ENCODE data around the gene GRK3.

Gene GRK3

DNA sequence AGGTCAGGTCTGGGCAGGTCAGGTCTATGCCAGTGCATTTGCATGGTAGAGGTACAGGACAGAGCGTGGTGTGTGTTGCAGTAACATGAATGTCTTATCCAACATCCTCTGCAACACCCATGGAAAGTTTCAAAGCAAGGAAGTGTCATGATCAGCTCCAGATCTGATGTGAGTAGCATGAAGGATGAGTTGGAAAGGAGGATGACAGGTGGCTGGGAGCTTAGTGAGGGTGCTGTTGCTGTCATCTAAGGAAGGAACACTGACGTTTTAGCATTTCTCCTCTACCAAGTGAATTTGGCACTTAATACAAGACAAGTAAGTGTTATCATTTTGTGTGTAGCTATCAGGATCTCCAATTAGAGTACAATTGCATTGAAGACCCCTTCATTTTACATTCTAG is 65.1 kb downstream of the GRK3 start:
- DNase-seq, result no peak

DNA sequence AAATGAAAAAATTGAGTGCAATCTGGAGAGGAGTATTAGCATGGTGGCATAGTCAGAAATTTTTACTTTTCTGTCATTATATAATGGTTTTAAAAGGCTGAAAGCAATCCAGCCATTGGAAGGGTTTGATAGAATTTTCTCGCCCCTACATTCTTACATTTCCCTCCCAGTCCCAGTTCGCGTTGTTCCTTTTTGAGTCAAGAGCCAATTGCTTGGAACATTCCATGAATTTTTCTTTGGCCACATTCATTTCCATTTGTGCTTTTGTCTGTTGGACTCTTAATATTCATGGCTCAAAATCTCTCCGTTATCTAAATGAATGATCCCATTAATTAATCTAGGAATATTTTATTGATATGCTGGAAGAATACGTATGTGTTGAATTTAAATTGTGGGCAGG is 66.0 kb downstream of the GRK3 start:
- no peak for DNase-seq

DNA sequence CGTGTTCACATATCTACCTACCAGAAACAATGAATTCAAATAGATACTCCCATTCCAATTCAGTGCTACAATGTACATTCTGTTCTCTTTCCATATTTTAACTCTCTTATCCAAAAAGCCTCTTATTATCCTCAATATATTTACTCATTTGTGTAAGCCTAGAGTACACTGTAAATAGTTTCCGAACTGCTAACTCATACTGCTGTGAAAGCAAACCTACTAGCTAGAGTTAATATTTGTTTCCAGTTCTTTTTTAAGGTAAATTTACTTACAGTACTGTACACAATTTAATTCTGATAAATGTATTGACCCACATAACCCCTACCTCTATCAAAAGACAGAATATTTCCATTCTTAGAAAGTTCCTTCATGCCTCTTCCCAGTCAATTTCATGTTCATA is 71.8 kb downstream of the GRK3 start:
- no peak for DNase-seq

DNA sequence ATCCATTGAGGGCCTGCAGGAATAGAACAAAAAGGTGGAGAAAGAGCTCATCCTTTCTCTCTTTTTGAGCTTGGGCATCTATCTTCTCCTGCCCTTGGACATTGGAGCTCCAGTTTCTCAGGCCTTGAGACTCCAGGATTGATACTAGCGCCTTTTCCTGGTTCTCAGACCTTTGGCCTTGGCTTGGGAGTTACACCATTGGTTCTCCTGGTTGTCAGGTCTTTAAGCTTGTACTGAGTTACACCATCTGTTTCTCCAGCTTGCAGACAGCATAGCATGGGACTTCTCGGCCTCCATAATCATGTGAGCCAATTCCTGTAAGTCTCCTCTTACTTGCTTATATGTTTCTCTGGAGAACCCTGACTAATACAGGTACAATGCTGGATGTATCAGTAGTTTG is 72.6 kb downstream of the GRK3 start:
- DNase-seq, result no peak

DNA sequence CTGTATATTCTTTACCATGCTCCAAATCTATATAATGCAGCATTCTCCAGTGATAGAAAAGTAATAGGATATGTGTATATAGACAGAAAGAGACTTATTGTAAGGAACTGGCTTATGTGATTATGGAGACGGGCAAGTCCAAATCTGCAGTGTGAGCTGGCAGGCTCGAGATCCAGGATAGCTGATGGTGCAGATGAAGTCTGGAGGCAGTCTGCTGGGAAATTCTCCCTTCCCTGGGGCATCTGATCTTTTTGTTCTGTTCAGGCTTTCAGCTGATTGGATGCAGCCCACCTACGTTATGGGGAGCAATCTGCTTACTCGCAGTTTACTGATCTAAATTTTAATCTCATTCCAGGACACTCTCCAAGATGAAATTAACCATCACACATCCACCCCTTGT is 73.2 kb downstream of the GRK3 start:
- no peak for DNase-seq

DNA sequence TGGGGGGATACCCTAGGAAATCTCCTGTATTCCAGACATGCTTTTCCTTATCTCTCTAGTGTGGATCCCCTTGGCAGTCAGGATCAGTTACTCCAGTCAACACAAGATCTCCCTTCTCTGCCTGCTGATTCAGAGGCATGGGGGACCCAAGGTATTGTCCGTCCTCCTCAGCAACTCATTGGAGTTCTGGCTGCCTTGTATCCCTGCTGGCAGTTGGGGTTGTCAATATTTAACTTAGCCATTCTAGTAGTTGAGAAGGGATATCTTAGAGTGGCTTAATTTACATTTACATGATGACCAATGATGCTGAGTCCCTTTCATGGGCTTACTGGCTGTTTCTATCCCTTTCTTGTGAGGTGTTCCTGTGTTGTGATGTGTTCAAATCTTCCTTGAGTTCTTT is 74.2 kb downstream of the GRK3 start:
- DNase-seq, result no peak

DNA sequence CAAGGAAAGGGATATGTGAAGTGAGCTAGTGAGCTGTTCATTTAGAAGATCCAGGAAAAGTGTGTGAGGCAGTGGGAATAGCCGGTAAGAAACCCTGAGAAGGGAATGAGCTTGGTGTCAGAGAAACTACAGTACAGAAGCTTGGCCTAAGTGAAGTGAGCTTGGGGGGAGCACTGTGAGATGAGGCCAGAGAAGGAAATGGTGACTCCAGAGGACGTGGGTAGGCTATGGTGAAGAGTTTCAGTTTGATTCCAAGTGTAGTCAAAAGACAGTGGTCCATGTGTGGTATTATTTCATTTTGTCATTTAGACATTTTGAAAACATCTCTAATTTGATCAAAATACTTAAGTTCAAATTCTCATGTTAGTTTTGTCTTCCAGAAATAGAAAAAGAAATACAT is 77.2 kb downstream of the GRK3 start:
- DNase-seq, result no peak

DNA sequence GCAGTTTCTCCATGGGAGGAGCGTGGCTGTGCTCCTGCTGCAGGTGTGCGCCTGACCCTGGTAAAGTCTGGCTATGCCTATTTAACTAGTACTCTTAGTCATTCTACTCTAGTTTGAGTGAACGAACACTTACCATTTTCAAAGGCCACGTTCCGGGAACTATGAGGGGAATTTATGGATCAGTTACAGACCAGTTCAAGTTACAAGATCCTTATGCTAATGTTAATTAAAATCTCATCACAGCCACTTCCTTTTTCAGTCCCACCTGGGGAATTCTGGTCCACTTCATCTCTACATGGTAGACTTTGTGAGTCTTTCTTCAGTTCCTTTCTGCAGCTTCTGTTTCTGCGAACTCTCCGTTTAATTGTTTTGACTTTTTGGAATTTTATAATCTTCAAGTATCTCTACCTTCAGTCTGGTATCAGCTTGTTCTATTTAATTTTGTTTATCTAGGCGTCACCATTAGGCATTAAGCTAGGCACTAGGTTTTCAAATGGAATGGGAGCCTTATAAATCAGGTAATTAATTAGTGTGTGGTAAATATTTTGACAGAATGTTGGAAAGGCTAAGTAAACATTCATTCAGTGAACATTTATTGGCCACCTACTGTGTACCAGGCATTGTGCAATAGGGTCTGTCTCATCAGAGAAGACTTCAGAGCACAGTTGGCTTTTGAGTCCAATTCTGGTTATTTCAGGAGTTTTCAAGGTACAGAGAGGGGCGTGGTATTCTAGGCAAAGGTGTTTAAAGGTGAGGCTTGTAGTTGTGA is 78.9 kb downstream of the GRK3 start:
- no peak for DNase-seq

DNA sequence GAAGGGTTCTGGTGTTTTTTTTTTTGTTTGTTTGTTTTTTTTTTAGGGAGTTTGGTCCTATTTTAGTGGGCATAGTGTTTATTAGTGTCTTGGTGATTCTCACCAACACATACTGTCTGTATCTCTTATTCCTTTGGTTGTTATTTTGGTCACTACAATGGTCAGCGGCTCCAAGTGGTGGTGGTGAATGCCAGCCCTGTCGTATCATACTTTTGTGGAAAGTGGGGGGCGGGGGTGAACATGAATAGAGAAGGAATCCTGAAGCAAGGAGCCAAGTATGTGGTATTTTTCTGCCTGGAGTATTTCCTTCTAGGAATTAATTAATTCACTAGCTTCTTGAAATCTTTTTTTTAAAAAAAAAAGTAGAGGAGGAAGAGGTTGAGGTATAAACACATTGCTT is 79.6 kb downstream of the GRK3 start:
- no peak for DNase-seq

DNA sequence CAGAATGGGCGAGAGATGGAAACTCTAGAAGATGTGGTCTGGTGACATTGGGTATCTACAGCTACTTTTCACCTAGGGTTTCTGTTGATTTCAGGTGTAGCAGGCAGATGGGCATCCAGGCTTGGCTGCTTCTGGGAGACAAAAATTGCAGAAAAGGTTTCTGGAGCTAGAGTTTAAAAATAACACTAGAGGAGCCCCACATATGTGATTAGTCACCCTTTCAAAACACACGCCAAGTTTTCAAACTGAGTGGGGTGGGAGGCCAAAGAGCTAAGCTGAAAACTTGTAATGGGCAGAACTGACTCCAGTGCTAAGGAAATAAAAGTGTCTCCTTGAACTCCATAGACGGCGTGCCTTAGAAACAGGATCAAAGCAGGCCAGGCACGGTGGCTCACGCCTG is 80.8 kb downstream of the GRK3 start:
- DNase-seq, result no peak

DNA sequence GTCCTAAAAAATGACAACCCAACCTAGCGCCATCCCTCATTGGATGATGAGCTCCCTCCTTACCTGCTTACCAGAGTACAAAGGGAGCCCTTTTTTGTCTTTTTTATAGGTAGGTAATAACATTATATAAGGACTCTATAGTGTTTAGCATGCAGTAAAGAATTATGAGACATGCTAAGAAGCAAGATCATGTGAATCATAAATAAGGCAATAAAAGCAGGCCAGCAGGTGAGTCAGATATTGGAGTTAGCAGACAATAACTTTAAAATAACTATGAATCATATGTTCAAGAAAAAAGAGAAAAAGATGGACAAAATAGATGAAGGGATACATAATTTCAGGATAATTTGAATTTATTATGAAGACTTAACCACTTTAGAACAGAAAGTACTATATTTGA is 81.5 kb downstream of the GRK3 start:
- DNase-seq, result no peak

DNA sequence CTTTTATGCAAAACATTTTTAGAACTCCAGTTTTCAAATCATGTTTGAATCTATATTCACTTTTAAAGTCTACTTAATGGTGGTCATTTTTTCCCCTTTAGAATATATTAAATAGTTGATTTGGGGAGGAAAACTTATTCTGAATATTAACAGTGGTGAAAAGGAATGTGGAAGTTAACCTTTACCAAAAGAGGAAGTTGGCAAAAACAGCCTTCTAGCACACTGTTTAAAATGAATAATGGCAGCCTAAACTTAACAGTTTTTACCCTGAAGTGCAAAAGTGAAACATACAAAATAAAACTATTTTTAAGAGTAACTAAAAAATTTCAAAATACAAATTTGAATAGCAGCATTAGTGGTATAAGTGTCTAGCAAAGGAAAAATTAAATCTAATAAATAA is 86.4 kb downstream of the GRK3 start:
- DNase-seq, result no peak

DNA sequence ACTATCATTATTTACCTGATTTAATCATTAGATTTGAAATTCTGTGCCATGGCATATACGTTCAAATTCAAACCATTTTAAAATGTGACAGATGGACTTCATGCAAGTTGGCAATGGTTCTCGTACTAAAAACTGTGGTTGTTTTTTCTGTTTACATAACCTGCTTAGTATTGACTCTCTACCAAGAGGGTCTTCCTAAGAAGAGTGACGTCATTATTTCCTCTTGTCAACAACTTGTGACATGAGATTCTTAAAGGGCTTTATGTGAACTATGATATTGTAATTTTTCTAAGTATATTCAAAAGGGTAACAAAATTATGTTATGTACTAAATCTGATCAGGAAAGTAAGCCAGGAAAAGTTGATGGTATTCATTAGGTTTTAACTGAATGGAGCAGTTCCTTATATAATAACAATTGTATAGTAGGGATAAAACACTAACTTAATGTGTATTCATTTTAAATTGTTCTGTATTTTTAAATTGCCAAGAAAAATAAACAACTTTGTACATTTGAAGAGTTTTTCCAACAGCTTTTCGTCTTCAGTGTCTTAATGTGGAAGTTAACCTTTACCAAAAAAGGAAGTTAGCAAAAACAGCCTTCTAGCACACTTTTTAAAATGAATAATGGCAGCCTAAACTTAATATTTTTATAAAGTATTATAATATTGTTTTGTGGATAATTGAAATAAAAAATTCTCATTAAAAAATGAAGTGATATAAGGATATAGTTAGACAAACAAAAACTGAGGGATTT is 87.0 kb downstream of the GRK3 start:
- no peak for DNase-seq

DNA sequence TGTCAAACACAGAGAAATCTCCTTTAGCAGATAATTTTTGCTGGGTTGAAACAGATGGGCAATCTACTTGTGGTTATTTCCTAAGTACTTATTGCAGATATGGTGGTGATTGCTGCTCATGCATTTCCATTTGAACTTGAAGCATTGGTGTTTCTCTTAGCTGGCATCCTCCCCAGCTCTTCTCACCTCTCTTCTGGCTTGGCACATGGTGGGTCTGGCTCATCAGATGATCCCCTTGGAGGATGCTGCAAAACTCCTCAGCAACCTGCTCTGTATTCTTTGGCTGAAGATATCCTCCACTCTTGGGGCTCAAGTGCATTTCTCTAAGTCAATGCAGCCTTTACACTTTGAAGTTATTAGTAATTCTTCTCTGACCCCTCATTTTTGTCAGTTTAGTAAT is 90.2 kb downstream of the GRK3 start:
- no peak for DNase-seq

DNA sequence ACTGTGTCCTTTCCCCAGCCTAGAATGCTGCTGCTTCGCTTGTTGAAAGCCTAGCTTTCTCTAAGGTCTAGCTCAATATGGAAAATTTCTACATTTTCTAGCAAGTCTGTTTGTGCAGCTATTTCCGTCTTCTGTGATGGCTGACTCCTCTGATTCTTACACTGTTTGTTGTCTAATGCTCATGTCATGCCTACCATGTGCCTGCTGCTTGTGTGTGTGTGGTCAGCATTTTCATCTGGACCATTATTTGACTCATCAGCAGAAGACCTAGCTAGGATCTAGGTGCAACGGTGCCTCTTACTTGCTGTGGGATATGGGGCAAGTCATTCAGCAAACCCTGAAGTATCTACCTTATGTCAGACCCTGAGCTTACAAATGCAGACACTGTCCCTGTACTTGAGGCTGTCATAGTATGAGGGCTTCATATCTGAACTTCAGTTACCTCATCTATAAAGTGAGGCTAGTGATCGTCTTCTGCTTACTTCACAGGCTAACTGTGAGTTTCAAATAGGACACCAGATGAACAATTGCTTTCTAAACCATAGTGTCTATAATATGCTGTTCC is 91.0 kb downstream of the GRK3 start:
- DNase-seq, result no peak

DNA sequence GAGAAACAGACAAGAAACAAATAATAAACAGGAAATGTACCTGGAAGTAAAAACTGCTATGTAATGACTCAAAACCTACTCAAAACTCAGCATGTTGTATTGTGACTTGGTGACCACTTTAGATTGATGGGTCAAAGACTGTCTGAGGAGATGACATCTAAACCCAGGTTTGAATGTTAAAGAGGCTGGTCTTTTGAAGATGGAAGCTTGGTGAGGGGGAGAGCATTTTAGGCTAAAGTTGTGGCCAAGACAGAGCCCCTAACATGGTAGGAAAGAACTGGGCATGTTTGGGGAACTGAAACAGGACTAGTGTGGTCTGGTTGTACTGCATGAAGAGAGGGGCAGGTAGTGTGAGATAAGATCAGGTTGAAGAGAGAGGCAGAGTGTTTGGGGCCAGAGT is 92.2 kb downstream of the GRK3 start:
- DNase-seq, result no peak

DNA sequence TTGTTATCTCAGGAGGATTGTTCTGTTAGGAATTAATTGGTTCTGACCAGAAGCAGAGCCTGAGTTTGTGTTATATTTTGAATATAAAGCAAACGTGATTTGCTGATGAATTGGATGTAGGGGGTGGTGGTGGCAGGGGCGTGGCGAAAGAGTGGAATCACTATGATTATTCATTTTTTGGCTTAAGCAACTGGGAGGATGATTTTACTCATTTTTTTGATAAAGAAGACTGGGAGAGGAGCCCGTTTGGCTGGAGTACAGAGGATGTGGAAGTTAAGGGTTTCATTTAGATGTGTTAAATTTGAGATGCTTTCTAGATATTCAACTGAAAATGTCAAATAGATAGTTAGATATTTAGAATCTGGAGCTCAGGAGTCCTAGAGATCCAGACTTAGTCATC is 94.2 kb downstream of the GRK3 start:
- no peak for DNase-seq

DNA sequence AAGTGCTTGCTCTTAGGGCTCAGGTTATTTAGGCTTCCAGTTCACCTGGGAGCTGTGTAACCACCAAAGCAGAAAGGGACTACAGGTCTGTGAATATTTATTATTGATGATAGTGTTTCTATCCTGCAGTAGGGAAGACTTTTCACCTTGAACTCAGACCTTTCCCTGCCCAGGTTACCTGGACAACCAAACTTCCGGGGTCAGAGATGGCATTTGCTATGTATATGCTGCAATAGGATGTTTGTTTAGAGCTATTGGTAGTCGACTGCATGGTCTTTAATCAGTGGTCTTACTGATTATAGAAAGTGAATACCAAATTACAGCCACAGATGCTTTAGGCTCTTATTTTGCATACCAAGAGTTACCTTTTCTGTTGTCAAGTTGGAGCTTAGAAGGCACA is 94.9 kb downstream of the GRK3 start:
- DNase-seq, result no peak

DNA sequence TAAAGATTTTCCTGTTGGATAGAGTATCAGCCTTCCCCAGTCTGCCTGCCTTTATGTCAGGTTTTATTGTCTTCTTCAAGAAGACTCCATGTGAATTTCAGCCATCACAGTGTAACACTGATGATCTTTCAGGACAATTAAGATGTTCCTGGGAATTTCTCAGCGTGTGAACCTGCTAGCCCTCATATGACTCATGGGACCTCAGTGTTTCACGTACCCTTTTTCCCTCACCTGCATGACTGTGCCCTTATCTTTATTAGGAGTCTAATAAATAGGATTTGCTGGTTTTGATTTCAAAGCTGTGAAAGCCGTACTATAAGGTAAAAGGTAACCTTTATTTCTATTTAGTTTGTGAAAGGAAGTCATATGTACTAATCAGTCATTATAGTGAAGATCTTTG is 95.9 kb downstream of the GRK3 start:
- DNase-seq, result no peak

DNA sequence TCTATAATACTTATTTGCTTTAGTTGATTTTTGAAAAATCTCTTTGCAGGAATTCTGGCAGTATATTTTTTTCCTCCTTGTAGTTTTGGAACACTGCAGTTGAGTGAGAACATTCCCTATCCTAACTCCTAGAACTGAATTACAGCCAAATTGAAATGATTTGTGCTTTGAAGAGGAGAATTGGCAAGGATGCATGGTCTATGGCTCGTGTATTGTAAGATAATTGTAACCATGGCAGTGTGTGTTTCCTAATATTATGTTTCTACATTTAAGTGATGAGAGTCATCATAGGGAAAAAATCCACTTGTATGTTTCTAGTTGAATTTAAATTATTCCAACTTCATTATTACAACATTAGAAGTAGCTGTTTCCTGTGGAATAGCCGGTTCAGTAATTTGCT is 96.6 kb downstream of the GRK3 start:
- DNase-seq, result no peak

DNA sequence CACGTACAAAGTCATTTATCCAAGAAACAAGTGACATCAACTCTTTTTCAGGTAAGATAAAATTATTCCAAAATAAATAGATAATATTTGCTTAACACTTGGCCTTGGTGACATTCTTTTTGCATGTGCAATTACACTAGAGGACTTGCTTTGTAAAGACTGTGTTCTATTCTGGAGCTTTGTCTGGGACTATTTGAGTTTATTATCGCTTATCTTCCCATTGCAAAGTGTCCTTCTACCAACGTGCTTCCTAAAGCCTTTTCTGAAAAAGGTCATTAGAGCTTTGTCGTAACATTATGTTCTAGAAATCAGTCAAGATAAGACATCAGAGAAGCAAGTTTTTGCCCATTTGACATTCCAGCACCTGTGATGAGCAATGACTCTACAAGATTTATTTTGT is 99.2 kb downstream of the GRK3 start:
- no peak for DNase-seq

DNA sequence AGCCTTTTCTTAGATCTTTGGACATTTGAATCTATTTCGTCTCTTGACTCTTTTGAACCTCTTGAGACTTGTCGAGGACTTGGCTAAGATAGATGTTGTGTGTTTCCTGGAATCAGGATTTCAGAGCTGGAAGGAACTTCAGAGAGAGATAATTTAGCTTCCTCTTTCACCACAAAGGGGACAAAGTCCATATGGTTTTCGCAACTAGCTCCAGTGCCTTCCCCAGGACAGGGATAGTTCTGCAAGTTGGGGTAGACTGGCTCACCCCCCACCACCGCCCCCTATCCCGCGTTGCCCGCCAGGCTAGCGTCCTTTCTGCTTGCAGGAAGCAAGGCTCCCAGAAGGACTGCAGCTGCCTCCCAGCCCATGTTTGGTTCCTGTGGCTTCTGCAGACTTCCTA is 101.8 kb downstream of the GRK3 start:
- DNase-seq, result no peak

DNA sequence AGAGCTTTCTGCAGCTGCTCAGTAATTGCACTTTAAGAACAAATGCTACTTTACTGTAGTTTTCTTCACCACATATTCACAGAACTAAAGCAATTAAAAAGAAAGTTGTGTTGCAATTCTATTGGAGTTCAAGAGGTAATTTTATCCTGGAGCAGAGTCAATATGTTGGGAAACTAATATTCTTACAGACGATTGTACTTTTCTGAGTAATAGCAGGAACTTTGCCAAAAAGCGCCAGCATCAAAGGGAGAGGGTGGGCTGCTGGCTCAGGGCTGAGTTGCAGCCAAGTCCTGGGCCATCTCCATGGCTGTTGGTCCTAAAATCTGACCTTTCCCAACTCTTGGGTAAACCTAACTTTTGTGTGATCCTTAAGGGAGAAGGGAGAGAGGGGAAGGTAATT is 104.0 kb downstream of the GRK3 start:
- no peak for DNase-seq

DNA sequence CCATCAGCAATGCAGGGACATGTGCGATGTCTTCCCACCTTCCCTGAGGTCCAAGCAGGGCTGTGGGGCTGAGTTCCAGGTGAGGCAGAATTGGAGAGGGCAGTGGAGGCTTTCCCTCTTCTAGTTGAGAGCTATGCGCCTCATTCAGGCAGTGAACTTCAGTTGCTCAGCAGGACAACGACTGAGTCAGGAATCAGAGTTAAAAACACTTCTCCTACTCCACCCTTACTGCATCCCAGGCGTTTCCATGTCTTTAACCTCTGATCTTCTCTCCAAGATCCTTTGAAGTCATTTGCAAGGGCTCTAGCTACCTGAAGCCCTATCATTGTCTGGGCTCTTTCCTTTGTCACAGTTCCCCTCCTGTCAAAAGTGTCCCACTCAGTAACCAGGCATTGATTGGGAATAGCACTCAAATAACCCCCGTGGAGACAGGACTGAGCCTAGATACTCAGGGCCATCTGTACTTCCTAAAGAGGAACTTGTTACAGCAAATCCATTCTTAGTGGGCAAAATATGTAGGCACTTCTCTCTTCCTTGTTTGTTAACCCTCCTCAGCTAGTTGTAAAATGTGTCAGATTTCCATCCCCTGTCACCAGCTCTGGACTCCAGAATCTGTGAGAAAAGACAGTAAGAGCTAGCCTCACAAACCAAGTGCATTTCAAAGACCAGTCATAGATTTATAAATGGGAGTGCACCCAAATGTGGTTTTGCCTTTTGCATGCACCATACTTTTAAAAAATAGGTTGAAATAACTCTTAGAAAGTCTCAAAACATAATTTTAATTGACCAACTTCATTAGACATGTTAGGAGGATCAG is 105.0 kb downstream of the GRK3 start:
- DNase-seq, result no peak

Measured in NCI-H748 treated with DMSO at 0.1 percent for 48 hours (cell line).